Measurements from ENCODE around the gene CSHL1. TPM values are rescaled to one million over a fixed set of nuclear protein-coding genes. Genes with fewer than 3 reads are reported as not detected.
"Not testable (repeated sequence)": the region's sequence is repeated elsewhere in the genome, so short reads cannot be mapped to it uniquely, and the experiment has no call there.

CSHL1 gene
- total RNA-seq, 6 experiments from 2014 or later: not detected

GRCh38 chr17:63914471-63914870, 3.4 kb upstream of the CSHL1 start:
- Mint-ChIP-seq H3K9me3 (no peaks in the 10 kb centered on the region), H3K4me3 (no peak overlapping the region), H3K27ac (no peak overlapping the region), H3K4me1 (ENCODE audit: low read depth) (no peaks in the 10 kb centered on the region), H3K36me3 (ENCODE audit: low read depth) (no peaks in the 10 kb centered on the region), H3K27me3 (ENCODE audit: insufficient read depth) (peaks cover 49% of the 10 kb centered on the region)
- no peak for DNase-seq
- TF ChIP-seq, protein P1, sequence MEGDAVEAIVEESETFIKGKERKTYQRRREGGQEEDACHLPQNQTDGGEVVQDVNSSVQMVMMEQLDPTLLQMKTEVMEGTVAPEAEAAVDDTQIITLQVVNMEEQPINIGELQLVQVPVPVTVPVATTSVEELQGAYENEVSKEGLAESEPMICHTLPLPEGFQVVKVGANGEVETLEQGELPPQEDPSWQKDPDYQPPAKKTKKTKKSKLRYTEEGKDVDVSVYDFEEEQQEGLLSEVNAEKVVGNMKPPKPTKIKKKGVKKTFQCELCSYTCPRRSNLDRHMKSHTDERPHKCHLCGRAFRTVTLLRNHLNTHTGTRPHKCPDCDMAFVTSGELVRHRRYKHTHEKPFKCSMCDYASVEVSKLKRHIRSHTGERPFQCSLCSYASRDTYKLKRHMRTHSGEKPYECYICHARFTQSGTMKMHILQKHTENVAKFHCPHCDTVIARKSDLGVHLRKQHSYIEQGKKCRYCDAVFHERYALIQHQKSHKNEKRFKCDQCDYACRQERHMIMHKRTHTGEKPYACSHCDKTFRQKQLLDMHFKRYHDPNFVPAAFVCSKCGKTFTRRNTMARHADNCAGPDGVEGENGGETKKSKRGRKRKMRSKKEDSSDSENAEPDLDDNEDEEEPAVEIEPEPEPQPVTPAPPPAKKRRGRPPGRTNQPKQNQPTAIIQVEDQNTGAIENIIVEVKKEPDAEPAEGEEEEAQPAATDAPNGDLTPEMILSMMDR (IDR thresholded peaks at IDR 0.05): no peak

DNA sequence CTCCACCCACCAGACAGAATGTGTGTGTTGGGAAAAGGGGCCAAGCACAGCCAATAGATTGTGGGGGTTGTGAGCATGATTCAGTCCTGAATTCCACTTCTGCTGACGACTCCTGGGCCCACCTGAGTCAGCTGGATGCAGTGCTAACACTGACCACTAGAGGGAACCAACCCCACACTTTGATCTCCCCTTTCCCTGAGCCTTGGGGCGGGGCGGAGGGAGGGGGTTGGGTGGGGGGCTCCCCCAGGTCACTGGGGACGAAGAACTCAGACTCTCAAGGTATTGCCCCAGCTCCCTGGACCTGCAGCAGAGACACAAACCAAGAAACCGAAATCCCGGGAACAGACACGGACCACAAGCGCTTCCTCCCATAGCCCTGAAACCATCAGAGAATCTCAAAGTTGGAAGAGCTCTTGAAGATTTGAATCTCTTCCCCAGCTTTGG, 621 bp upstream of the CSHL1 start:
- Mint-ChIP-seq H3K4me3 (no peak overlapping the region), H3K27ac (no peak overlapping the region), H3K36me3 (ENCODE audit: low read depth) (no peaks in the 10 kb centered on the region), H3K9me3 (no peaks in the 10 kb centered on the region), H3K4me1 (ENCODE audit: low read depth) (no peaks in the 10 kb centered on the region), H3K27me3 (ENCODE audit: insufficient read depth) (peaks cover 65% of the 10 kb centered on the region)
- TF ChIP-seq, protein P1 (IDR thresholded peaks at IDR 0.05): peak; percentile 82
- no peak for DNase-seq

- Mint-ChIP-seq H3K27ac (no peak overlapping the region), H3K36me3 (ENCODE audit: low read depth) (no peaks in the 10 kb centered on the region), H3K27me3 (ENCODE audit: insufficient read depth) (peaks cover 57% of the 10 kb centered on the region), H3K9me3 (no peaks in the 10 kb centered on the region), H3K4me1 (ENCODE audit: low read depth) (no peaks in the 10 kb centered on the region), H3K4me3 (no peak overlapping the region)
- TF ChIP-seq, protein P1 (IDR thresholded peaks at IDR 0.05): no peak
- no peak for DNase-seq
Measured at GRCh38 chr17:63910096-63910495, 962 bp downstream of the CSHL1 start.

DNA sequence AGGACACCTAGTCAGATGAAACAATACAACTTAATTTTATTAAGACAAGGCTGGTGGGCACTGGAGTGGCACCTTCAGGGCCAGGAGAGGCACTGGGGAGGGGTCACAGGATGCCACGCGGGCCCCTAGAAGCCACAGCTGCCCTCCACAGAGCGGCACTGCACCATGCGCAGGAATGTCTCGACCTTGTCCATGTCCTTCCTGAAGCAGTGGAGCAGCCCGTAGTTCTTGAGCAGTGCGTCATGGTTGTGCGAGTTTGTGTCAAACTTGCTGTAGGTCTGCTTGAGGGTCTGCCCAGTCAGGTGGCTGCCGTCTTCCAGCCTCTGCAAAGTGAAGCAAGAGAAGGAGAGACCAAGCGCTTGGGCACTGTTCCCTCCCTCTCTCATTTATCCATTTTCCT, 1.5 kb downstream of the CSHL1 start:
- DNase-seq; H3K4me3 Mint-ChIP-seq; H3K4me1 Mint-ChIP-seq (ENCODE audit: low read depth); H3K27ac Mint-ChIP-seq; H3K36me3 Mint-ChIP-seq (ENCODE audit: low read depth); H3K9me3 Mint-ChIP-seq: not testable (repeated sequence)
- H3K27me3 Mint-ChIP-seq (ENCODE audit: insufficient read depth): peaks cover 57% of the 10 kb centered on the region

DNA sequence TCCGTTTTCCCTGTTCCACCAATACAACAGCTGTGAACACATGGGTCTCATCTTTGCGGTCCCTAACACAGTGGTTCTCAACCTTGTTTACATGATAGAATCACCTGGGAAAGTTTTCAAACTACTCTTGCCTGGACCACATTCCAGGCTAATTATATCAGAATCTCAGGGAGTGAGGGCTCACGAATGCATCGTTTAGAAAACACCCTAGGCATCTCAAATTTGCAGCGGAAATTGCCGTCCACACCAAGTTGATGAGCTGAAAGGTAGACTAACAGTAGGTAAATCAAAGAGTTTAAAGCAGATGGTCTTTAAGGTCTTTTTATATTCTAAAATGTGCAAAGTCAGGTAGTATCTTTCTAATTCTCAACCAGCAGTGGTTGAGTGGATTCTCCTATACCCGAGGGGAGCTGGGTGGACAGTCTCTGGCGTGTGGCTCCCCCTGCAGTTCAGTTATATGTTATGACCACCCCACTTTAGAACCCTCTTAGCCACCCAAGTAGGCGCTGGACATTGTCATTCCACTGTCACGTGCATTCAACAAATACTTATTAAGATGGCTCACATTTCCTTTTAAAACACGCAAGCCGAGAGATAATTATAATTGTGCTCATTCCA, 3.8 kb downstream of the CSHL1 start:
- not testable (repeated sequence) for H3K36me3 Mint-ChIP-seq (ENCODE audit: low read depth); H3K27ac Mint-ChIP-seq; H3K9me3 Mint-ChIP-seq; H3K4me3 Mint-ChIP-seq; H3K4me1 Mint-ChIP-seq (ENCODE audit: low read depth)
- TF ChIP-seq, protein P1 (IDR thresholded peaks at IDR 0.05): peak; percentile 62
- peak; percentile 17 for DNase-seq
- peaks cover 65% of the 10 kb centered on the region for H3K27me3 Mint-ChIP-seq (ENCODE audit: insufficient read depth)

- not testable (repeated sequence) for DNase-seq; H3K4me1 Mint-ChIP-seq (ENCODE audit: low read depth); H3K36me3 Mint-ChIP-seq (ENCODE audit: low read depth); H3K9me3 Mint-ChIP-seq; H3K4me3 Mint-ChIP-seq; H3K27ac Mint-ChIP-seq
- peaks cover 68% of the 10 kb centered on the region for H3K27me3 Mint-ChIP-seq (ENCODE audit: insufficient read depth)
Measured at GRCh38 chr17:63904796-63905195, 6.3 kb downstream of the CSHL1 start.

- DNase-seq: peak; percentile 33
- peaks cover 62% of the 10 kb centered on the region for H3K27me3 Mint-ChIP-seq (ENCODE audit: insufficient read depth)
- not testable (repeated sequence) for H3K4me1 Mint-ChIP-seq (ENCODE audit: low read depth); H3K27ac Mint-ChIP-seq; H3K36me3 Mint-ChIP-seq (ENCODE audit: low read depth); H3K4me3 Mint-ChIP-seq; H3K9me3 Mint-ChIP-seq
- TF ChIP-seq, protein P1 (IDR thresholded peaks at IDR 0.05): peak; percentile 70
Measured at GRCh38 chr17:63903787-63904201, 7.3 kb downstream of the CSHL1 start.

DNA sequence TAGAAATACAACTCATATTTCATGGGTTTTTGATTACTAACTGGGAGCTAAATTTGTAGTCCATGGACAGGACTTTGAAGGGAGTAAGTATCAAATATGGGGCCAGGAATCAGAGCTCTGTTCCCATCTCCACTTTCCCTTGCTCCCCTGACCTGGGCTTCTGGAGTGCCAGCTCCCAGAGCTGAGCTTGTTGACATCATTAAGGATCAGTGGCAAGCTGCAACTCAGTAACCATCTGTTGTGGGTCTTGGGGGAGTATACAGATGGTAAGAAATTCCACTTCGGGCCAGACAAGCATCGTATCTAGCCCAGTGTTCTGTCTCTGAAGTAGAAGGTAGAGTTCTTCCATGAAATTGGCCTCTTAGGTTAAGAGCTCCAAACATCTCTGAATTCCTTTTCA, 9.1 kb downstream of the CSHL1 start:
- H3K4me1 Mint-ChIP-seq (ENCODE audit: low read depth); H3K9me3 Mint-ChIP-seq; DNase-seq; H3K36me3 Mint-ChIP-seq (ENCODE audit: low read depth); H3K27ac Mint-ChIP-seq; H3K4me3 Mint-ChIP-seq: not testable (repeated sequence)
- peaks cover 52% of the 10 kb centered on the region for H3K27me3 Mint-ChIP-seq (ENCODE audit: insufficient read depth)

Measured in HFFc6 (cell line).